Left hindlimb (tissue), 1 donor: ENCODE results near the gene ADAM23.

Source experiments
- DNase-seq: peaks from one replicate; pipeline ENCODE4 v3.0.0-alpha.2; 2018

Gene ADAM23

DNA sequence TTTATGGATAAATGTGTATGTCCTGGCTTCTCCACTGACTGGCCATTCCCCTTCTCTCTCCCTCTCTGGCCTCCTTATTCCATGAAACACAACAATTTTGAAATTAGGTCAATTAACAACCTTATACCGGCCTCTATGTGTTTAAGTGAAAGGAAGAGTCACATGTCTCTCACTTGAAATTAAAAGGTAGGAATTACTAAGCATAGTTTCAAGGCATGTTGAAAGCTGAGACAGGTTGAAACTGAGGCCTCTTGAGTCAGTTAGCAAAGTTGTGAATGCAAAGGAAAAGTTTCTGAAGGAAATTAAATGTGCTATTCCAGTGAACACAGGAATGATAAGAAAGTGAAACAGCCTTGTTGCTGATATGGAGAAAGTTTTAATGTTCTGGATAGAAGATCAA is 69.7 kb downstream of the ADAM23 start:
- DNase-seq, result no peak

DNA sequence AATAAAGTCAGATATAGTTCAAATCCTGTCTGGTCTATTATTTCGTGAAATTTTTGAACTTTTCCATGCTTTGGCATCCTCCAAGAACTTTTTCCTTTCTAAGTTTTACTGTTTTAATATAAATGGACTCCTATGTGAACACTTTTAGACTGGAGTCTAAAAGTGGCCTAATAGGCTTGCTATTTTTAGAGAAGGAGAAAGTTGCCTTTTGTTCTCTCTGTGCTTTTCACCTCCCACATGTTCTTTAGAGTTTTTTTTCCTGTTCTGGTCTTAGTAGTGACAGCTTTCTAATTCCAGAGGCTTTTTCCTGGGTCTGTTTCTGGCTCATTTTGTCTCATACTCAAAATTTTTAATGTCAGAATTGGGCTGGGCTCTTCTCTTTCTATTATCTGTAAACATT is 72.2 kb downstream of the ADAM23 start:
- DNase-seq, result no peak

DNA sequence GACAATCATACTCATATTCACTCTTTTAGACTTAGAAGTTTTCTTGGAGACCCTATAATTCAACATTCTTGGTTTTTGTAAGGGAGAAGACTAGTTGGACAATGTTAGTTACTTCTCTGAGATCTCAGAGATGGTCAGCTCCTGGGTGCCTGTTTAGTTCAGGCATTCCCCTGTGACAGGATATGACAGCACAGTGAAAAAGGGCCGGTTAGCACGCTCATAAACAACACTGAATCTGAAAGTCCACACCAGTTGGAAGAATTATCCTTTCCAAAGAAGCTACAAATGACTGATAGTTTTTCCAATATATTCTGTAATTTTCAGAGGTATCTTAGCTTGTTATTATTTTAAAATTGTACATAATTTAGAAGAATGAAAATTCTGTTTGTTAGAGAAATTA is 75.7 kb downstream of the ADAM23 start:
- no peak for DNase-seq

DNA sequence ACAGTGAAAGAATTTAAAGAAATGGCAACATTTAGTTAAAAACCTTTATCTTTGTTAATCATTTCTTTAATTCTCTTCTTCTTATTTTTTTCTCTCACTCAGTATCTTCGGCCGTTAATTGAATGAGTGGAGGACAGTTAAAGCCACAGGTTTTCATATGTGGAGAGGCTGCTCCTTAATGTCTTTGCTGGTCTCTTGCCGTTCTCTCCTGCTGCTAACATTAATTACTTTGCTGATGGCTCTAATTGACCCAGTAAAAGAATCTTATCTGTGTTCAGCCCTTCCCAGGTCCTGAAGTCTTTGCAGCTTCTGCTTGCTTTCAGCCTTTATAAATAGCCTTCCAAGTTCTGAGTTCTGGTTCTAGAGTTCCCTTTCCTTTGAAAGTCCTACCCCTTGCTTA is 77.1 kb downstream of the ADAM23 start:
- no peak for DNase-seq

DNA sequence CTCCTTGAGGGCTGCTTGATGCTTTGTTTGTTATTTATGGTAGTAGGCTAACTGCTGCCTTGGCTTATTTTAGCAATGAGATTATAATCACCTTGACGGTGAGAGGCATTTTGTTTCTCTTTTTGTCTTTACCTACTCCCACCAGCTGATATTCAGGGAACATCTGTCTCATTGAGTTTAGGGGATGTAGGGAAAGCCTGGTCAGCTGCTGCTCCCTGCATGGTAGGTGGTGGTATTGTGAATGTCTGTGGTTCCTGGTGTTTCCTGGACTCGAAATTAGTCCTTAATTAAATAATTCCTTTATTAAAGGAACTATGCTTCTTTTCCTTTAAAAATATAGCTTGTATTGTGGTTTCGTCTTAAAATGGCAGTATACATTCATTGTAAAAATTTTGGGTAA is 77.8 kb downstream of the ADAM23 start:
- no peak for DNase-seq

DNA sequence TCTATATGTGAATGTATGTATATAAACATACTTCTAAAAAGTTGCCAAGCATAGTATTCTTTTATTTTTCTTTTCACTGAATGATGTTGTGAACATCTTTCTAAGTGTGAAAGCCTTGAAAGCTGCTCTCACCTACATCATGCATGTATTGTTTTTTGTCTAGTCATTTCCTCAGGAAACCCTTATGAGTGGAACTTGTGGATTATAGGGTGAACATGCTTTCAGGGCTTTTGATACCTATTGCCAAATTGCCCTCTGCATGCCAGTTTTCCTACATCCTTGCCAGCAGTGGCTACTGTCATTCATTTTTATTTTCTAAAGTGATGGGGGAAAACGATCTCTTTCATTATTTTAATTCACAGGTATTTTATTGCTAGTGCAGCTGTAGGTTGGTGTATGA is 78.3 kb downstream of the ADAM23 start:
- no peak for DNase-seq

DNA sequence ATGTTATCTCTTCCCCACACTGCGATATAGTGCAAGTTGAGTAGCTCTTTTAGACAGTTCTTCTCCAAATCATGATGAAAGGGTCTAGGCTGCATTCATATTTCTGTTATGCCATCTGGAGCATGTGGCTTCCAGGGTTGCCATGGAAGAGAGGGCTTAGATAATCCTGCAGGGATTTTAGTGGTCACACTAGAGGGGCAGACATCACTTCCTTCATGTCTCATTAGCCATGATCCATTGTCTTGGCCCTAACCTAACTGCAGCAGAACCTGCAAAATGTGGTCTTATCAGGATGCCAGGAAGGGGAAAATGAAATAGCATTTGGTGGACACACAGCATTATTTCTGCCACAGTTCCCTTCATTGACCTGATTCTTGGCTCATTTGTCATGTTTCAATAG is 83.1 kb downstream of the ADAM23 start:
- no peak for DNase-seq

DNA sequence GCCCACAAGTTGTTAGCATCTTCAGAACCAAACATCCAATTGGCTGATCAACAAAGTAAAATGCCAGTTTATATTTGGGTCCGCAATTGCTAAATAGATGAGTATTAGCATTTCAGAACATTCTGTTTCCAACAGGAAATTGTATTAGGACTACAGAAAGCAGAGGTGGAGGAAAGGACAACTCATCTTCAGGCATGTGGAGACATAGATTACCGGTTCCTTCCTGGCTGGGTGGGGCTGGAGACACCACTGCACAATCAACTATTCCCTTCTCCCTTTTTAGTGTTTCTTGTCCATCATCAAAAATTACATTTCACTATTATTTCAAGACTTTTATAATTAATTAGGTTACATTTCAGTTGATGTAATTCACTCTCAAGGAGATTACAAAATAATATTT is 83.8 kb downstream of the ADAM23 start:
- no peak for DNase-seq

DNA sequence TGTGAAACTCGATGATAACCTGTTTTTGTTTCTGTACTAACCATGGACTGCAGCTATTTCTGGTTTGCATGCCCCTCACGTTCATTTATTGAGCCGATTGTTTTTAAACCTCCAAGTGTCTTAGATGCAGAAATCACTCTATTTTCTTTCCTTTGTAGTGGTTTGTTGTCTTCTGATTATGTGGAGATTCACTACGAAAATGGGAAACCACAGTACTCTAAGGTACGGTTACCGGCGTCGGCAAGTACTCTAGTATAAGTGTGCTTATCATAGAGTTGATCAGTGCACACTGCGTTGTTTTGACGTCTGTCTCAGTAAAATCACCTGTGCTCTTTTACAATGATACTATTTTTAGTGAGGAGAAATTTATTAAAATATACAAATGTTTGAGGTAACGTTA is 87.4 kb downstream of the ADAM23 start:
- DNase-seq, result no peak

DNA sequence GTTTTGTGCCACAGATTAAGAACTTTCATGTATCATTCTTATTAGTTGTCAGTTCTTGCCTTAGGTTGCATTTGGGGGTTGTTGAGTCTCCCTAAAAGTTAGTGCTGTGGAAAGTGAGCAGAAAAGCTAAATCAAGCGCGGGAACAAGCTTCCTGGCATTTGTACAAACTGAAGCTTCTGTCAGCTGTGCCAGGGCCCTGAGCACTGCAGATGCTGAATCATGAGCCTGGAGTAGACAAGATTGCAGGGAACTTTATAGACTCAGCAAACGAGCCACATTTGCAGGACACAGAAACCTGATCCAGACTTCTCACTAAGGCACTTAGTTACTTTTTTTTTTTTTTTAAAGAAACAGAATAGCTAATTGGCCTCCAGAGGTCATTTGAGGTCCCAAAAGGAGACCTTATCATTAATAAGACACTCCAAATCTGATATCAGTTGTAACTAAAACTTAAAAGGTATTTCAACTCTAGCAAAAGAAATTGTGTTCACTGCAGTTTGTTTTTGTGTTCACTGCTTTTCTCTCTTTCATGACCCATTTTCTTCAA is 88.7 kb downstream of the ADAM23 start:
- no peak for DNase-seq

DNA sequence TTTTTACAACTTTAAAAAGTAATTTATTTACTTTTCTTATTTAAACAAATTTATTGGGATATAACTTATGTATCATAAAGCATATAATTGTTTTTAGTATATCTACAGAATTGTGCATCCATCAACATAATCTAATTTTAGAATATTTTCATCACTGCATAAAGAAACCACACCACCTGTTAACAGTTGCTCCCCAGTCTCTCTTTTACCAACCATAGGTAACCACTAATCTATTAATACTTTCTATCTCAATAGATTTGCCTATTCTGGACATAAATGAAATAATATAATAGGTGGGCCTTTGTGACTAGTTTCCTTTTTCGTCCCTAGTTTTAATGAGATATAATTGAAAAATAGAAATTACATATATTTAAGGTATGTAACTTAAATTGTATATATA is 90.6 kb downstream of the ADAM23 start:
- no peak for DNase-seq

DNA sequence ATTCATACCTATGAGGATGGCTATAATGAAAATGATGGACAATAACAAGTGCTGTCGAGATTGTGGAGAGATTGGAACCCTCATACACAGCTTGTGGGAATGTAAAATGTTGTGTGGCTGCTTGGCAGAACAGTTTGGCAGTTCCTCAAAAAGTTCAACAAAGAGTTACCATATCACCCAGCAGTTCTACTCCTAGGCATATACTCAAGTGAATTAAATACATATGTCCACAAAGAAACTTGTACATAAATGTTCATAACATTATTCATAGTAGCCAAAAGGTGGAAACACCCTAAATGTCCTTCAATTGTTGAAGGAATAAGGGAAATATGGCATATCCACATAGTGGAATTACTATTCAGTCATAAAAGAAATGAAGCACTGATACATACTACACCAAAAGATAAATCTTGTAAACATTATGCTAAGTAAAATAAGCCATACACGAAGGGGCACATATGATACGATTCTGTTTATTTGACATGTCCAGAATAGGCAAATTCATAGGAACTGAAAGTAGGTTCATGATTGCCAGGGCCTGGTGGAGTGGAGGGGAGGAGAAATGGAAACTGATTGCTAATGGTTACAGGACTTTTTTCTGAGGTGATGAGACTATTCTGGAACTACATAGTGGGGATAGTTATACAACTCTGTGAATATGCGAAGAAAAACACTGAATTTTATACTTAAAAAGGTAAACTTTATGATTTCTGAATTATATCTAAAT is 92.1 kb downstream of the ADAM23 start:
- DNase-seq, result no peak

DNA sequence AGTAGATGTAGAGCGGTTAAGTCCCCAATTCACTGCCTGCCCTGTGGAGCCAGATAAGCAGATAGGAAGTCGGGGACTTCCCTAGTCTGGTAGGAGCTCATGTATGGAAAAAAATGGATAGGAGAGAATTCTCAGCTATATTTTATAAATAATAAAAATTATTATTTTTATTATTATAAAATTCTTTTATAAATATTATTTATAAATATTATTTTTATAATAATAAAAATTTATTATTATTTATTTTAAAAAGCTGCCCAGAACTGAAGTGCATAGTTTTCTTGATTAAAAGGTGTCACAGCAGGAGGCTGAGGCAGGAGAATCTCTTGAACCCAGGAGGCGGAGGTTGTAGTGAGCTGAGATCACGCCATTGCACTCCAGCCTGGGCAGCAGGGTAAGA is 97.4 kb downstream of the ADAM23 start:
- DNase-seq, result no peak

DNA sequence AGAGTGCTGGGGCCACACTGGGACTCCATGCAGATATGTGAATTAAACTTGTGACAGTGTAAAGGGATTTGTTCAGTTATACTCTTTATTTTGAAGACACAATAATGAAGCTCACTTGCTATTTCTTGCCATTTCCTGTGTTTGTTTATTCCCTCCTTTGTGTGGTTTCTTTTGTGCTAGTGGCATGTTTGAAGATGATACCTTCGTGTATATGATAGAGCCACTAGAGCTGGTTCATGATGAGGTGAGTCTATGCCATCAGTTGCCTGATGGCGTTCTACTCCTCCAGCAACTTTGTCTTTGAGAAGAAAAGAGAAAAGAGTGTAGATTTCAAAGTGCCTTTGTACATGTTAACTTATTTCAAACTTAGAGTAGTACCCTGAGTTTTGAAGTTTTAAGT is 99.7 kb downstream of the ADAM23 start:
- no peak for DNase-seq

DNA sequence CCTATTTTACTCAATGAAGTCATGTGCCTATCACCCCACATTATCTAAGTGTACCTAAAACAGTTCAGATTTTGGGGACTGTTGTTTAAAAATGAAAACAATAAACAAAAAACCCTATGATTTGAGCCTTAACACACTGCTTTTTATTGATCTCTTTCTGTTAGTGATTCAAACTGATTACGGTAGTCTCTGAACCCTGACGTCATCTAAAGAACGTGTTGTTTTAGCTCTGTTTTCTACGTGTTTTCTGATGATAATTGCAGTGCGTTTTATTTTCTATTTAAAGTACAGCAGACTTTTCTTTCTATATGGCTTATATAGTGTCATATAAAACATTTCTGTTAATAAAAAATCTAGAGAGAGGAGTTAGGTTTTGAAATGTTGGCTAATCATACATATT is 105.1 kb downstream of the ADAM23 start:
- DNase-seq, result no peak

DNA sequence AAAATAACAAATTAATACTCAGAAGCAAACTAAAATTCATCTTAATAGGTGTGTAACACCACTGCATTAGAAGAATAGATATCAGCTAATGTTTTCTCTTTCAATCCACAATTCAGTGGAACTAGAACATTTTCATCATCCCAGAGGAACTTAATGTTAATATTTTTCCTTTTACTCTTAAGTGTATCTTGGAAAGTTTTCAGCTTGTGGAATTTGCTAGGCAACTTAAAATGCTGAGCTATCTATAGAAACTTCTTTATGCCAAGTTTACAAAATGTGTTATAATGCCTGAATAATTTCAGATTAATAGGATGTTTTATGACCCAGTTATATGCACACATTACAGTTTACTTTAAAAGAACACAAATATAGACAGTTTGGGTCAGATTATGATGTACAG is 112.4 kb downstream of the ADAM23 start:
- no peak for DNase-seq

DNA sequence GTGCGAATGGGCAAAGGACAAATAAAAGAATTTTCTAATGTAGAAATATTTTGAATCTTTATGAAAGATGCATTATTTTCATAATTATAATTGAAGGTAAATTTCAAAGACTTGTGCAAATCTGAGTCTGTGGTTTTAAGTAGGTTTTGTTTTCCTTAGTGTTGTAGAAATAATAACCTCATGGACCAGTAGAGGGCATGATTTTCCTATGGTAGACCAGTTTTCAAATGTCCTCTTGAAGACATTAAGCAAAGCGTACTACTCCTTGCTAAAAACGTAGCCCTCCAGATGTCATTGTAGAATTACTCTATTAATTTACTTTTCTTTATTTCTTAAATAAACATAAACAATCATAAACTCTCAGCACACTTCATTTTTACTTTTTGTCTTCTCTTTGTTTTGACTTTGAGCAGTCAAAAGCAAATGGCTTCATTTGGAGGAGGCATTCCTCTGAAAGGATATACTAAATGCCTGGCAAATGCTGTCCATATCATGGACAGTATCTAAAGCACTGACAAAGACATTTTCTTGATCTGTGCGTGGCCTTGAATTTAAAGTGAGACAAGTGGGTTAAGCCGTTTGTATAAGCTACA is 113.1 kb downstream of the ADAM23 start:
- no peak for DNase-seq

DNA sequence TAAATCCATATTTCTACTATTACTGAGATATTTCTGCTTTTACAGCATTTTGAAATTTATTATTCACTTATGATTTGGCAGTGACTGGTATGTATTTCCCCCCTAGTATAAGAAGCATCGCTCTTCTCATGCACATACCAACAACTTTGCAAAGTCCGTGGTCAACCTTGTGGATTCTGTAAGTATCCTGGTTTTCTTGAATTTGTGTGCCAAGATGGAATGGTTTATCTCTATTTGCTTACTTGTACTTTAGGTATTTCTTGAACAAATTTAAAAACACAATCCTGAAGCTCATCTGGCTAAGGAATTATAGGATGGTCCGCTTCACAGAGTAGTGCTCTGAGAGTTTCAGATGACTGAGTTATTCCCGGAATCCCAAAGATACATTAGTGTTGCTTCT is 114.0 kb downstream of the ADAM23 start:
- DNase-seq, result no peak

DNA sequence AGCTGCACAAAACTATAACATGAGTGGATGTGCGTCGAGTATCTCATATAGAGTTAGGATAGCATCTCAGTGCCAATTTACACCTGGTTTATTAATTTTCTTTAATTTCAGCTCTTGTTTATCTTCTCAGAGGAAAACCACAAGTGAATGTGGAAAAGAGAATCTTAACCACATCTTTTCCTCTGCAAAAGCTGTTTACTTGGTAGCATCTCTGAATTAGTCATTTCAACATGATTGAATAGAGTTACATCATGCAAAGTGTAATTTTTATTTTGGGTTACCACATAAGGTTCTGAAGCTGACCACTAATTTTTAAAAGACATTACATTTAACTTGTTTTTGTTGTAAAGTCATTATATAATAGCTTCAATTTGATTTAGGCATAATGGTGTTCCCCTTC is 115.2 kb downstream of the ADAM23 start:
- no peak for DNase-seq

DNA sequence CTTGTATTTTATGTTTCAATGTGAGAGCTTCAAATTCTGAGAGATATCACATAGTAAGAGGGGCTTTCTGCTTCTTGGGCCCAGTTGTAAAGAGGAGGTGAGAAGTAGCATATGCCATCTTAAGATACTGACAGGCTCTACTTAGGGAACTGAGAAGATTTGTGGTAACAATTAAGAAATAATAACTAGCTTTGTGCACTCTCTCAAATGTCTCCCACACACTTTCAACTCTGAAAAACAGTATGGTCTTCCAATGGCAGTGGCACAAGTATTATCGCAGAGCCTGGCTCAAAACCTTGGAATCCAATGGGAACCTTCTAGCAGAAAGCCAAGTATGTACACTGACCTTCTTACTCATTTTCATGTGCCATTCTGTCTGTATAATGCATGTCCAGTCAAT is 118.6 kb downstream of the ADAM23 start:
- no peak for DNase-seq

DNA sequence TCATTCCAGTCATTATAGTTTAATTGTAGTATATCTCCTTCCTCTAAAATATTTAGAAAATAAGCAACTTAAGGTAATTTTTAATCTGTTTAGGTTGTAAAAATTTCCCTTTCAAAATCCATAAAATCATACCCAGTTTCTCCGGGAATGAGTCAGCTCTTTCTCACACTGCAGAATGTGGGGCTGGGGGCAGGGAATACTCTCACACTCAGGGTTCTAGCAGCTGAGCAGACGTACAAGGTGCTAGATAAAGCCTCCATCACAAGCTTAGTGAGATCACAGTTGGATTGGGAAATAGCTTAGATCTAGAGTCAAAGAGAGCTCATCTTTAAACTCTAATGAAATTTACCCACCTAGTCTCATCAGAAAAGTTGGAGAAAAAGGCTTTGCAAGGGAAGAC is 119.0 kb downstream of the ADAM23 start:
- DNase-seq, result no peak

DNA sequence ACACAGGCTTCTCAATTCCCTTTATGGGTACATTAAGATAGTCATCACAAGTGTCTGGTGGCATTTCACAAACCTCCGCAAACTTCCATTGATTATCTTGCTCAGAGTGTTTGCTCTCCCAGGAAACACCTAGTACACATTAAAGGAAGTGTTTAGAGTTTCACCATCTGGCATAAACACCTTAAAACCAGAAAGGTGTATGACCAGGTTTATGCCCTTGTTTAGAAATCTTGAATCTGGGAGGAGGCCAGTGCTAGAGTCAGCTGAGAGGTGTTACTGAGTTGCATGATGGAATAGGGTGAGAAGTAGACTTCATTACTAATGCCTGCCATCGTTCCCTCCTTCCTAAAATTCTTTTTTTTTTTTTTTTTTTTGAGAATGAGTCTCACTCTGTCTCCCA is 120.0 kb downstream of the ADAM23 start:
- no peak for DNase-seq

DNA sequence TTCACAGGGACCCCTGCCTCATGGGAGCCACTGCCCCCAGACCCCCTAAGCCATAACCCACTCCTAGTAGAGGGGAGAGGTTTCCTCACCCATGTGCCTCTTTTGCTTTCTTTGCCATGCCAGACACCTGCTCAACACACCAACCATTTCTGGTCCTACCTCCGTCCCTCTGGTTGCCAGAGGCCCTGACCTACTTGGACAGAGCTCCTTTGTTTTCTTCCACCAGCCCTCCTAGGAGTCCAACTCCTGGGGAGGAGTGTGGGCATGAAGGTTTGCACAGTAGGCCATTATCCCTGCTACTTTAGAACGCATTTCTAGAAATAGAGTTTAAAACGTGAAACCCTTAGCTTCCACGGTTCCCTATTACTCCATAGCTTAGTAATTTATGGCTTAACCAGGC is 122.3 kb downstream of the ADAM23 start:
- DNase-seq, result no peak

DNA sequence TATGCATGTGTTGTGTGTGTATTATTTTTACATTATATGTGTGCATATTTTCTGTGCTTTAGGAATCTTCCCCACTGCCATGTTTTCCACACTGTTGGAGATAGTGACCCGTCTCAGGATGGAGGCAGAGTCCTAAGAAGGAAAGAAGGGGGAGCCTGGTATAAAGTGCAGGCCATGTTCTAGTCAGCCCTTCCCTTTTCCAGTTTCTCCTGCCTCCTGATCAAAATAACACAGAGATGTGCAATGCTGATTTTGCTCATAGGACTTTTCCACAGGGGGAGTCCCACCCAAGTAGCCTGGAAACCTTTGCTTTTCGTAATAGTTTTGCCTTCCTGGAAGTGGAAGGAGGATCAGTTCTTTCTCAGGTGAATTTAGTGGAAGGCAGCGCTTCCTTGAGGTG is 126.1 kb downstream of the ADAM23 start:
- DNase-seq, result no peak

DNA sequence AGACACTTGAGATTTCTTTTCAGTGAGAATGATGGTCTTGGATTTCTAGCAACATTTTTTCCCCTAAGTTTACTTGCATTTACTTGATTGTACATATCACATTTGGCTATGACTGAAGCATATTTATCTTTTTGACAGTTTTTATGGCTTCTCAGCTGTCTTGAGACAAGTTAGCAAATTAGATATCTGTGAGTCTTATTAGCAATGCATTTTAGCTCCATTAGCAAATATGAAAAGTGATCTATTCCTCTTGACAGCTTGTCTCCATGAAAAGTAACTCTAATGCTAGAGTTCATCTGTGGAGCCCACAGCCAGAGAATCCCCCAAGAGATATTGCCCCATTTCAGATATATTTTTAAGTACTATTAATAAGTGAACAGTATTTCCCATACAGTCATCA is 126.9 kb downstream of the ADAM23 start:
- no peak for DNase-seq
